ENCODE measurements around the gene UMAD1.

Gene UMAD1

GRCh38 chr7:7640221-7641128 lies at the start of gene UMAD1:
TSS of gene UMAD1 (plus strand) at chr7:7640752. CDS start at chr7:7673372, 32,620 bp downstream.
- peak; percentile 98 for DNase-seq (ENCODE audit: low spot score)

GRCh38 chr7:7595451-7595850 lies 45.1 kb upstream of the UMAD1 start:
- peak; percentile 43 for DNase-seq (ENCODE audit: low spot score)

DNA sequence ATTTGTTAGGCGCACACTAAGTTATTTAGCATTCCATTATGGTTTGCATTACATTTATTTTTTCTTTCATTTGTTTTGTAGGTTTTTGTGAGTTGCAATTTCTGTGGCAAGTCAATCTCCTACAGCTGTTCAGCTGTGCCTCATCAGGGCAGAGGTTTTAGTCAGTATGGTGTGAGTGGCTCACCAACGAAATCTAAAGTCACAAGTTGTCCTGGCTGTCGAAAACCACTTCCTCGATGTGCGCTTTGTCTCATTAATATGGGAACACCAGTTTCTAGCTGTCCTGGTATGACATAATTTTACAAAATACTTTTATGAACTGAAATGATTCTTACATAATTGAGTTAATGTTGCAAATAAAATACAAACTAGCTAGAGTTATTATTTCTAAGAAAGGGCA lies 44.4 kb upstream of the UMAD1 start:
- peak; percentile 11 for DNase-seq (ENCODE audit: low spot score)

DNA sequence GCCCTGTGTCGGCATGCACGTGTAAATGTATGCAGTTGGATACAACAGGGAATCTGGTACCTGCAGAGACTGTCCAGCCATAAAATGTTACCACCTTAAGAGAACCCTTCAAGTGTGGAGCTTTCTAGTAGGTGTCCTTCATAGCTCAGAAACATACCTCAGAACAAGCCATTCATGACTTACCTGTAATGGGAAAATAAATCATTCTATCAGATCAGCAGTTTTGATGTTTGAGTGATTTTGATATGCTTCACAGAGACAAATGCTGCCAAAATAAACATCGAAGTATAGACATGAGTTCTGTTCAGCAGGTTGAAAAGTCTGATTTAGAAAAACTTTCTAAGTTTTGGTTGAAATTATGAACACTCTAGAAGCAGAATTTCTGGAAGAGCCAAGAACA lies 33.5 kb upstream of the UMAD1 start:
- no peak for DNase-seq (ENCODE audit: low spot score)

GRCh38 chr7:7609330-7609729 lies 31.2 kb upstream of the UMAD1 start:
- no peak for DNase-seq (ENCODE audit: low spot score)

- no peak for DNase-seq (ENCODE audit: low spot score)
Observed at GRCh38 chr7:7612519-7612918, 28.0 kb upstream of the UMAD1 start.

- no peak for DNase-seq (ENCODE audit: low spot score)
Observed at GRCh38 chr7:7613210-7613609, 27.3 kb upstream of the UMAD1 start.

DNA sequence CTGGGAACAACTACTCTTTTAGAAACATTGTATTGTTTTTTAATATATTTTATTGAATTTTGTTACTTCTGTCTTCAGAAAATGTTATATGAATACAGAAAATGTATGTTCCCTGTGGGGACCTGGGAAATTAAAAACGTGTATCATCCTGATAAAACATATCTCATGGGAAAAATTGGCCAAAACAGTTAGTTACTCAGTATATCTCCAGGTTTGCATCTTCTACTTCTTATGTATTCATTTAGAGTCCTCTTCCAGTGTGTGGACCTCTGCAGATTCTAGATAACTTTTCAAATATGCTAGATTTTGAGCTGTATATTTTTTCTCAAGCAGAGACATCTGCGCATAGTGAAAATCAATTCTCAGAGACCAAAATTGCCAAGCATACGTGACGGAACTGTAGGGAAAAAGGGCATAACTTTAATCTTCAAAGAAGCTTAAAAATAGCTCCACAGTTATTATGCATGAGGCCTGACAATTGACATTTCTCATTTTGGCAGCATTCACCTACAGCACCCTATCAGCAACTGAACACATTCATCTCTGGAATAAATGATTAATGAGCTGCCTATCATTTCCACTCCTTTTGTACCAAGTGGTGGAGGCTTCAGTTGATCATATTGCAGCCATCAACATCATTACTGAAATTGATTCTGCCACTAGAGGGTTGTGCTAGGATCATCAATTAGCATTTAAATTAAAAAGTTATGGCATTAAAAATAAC lies 26.4 kb upstream of the UMAD1 start:
- no peak for DNase-seq (ENCODE audit: low spot score)

DNA sequence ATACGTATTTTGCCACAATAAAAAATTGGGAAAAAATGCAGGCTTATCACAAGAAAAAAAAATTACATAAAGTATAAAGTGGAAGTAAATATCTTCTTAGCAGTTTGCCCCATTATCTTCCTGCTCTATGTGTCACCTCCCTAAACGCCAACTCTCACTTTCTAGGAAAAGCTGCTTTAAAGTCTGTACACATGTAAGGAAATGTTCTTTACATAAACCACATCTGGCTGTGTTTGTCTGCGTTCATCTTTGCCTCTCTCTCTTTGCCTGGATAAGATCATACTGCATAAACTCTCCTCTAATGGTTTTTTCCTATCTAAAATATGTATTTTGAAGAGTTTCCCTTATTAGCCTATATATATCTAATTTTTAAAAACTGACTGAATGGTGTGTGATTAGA lies 23.0 kb upstream of the UMAD1 start:
- DNase-seq (ENCODE audit: low spot score) = no peak

GRCh38 chr7:7618410-7618809 lies 22.1 kb upstream of the UMAD1 start:
- DNase-seq (ENCODE audit: low spot score) = no peak

GRCh38 chr7:7620236-7620635 lies 20.3 kb upstream of the UMAD1 start:
- DNase-seq (ENCODE audit: low spot score) = no peak

- DNase-seq (ENCODE audit: low spot score) = no peak
Observed at GRCh38 chr7:7620644-7621210, 19.8 kb upstream of the UMAD1 start.

- no peak for DNase-seq (ENCODE audit: low spot score)
Observed at GRCh38 chr7:7628476-7628875, 12.1 kb upstream of the UMAD1 start.

DNA sequence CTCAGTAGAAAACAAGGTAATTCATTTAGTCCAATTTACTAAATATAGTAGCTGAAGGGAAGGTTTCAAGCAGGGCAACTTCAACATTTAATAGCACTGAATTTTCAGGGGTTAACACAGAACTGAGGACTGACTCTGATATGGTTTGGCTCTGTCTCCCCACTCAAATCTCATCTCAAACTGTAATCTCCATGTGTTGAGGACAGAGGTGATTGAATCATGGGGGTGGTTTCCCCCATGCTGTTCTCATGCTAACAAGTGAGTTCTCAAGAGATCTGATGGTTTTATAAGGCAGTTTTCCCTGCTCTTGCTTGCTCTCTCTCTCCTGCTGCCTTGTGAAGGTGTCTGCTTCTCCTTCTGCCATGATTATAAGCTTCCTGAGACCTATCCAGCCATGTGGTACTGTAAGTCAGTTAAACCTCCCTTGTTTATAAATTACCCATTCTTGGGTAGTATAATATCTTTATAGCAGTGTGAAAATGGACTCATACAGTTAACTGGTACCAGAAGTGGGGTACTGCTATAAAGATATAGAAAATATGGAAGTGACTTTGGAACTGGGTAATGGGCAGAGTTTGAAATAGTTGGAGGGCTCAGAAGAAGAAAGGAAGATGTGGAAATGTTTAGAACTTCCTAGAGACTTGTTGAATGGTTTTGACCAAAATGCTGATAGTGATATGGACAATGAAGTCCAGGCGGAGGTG lies 9.8 kb upstream of the UMAD1 start:
- no peak for DNase-seq (ENCODE audit: low spot score)

DNA sequence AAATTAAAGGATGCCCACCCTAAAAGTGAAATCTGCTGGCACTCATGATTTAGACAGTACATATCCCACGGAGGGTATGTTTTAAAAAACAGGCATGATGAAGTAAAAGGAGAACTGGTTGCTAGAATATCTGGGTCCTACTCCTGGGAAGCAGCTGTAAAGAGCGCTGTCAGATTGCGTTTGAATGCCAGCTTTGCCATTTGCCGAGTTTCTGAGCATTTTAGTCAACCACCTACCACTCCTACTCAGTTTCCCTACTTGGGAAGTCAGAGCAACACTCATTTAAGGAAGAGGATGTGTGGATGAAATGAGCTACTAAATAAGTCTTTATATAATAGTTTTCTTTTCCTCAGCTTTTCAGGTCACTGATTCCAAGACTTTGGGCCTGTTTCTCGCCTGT lies 1.1 kb upstream of the UMAD1 start:
- no peak for DNase-seq (ENCODE audit: low spot score)

DNA sequence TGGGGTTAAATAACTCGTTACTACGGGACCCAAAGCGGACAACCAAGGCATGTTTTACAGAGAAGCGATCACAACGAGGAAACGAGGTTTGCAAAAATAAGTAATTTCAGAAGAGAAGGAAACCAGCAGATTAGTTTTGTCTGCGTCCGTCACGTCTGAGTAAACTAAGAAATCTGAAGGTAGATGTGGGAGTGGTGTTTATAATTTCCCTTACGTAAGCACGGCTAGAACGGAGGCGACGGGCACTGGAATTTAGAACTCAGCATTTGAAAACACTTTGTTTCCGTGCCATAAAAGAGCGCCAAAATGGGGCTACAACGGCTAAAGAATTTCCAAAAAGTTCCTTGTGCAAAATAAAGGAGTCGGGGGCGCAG lies 718 bp upstream of the UMAD1 start:
- peak; percentile 58 for DNase-seq (ENCODE audit: low spot score)

GRCh38 chr7:7641129-7641663 lies 644 bp downstream of the UMAD1 start:
- no peak for DNase-seq (ENCODE audit: low spot score)

DNA sequence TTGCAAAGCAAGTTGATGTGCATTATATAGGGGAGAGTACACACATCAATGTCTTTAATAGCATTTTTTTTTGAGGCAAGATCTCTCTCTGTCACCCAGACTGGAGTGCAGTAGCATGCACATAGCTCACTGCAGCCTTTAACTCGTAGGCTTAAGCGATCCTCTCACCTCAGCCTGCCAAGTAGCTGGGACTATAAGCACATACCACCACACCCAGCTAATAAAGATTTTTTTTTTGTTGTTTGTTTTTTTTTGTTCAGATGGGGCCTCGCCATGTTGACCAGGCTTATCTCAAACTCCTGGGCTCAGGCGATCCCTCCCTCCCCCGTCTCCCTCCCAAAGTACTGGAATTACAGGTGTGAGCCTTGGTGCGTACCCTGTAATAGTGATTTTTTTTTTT lies 1.5 kb downstream of the UMAD1 start:
- no peak for DNase-seq (ENCODE audit: low spot score)

- DNase-seq (ENCODE audit: low spot score) = no peak
Observed at GRCh38 chr7:7647495-7648036, 7.0 kb downstream of the UMAD1 start.

- no peak for DNase-seq (ENCODE audit: low spot score)
Observed at GRCh38 chr7:7650682-7651206, 10.2 kb downstream of the UMAD1 start.

DNA sequence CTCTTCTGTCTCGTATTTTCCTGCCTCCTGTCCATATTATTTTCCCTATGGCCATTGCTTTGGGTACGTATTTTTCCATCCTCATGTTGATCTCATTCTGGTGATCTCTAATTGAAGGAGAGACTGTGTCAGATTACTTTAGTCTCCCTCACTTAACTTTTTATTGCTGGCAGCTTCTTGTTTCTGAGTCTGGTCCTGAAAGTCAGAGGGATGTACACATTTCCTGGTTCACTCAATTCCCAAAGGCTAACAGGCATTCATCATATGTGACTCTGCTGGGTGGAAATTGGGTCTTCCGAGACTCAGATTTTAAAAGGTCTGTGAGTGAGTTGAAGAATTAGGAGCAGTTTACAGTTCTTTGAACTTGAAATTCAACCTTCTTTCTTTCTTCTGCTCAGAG lies 10.9 kb downstream of the UMAD1 start:
- DNase-seq (ENCODE audit: low spot score) = no peak
